ENCODE data around the gene FAM168B. TPM values are rescaled to one million over a fixed set of nuclear protein-coding genes. Genes with fewer than 3 reads are reported as not detected.

The FAM168B gene
- total RNA-seq, 1 experiment from 2014 or later, result 119 TPM

DNA sequence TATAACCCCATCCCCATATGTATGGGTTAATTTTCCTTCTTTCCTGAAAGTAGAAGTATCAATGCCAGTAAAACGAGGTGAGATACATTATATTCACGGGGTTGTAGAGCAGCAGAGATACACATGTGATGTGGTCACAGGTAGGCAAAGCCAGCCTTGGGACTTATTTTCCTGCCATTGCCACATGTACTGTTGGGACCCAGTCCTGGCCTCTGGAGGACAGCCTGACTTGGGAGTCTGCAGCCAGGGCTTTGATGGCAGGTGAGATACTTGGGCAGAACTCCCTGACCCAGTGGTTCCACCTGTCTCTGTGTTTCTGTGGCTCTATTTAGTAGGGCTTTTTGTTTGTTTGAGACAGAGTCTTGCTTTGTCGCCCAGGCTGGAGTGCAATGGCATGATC, 29.9 kb upstream of the FAM168B start:
- no peak overlapping the region for H3K4me3 Mint-ChIP-seq (ENCODE audit: unreplicated experiment)
- H3K4me1 ChIP-seq, result peaks cover 13% of the 10 kb centered on the region
- POLR2A ChIA-PET, result no interaction called here
- no peaks in the 10 kb centered on the region for H3K27me3 ChIP-seq (replicated peaks; ENCODE audit: control insufficient read depth, insufficient read depth, low read length)
- H3K4me3 ChIP-seq (ENCODE audit: low read depth, low read length), result no peak overlapping the region
- CTCF ChIA-PET, result no interaction called here
- peaks cover 64% of the 10 kb centered on the region for H3K36me3 Mint-ChIP-seq (ENCODE audit: insufficient read depth, unreplicated experiment)
- no TSS peak for BruUV-seq (replicated peaks)
- H3K27ac Mint-ChIP-seq (ENCODE audit: unreplicated experiment), result no peak overlapping the region
- peaks cover 2% of the 10 kb centered on the region; the same call in 1 of the 2 replicates for H3K36me3 ChIP-seq (ENCODE audit: control insufficient read depth, insufficient read depth, low read length)
- no peaks in the 10 kb centered on the region for H3K9me3 Mint-ChIP-seq (ENCODE audit: unreplicated experiment)
- TF ChIP-seq, protein P1, sequence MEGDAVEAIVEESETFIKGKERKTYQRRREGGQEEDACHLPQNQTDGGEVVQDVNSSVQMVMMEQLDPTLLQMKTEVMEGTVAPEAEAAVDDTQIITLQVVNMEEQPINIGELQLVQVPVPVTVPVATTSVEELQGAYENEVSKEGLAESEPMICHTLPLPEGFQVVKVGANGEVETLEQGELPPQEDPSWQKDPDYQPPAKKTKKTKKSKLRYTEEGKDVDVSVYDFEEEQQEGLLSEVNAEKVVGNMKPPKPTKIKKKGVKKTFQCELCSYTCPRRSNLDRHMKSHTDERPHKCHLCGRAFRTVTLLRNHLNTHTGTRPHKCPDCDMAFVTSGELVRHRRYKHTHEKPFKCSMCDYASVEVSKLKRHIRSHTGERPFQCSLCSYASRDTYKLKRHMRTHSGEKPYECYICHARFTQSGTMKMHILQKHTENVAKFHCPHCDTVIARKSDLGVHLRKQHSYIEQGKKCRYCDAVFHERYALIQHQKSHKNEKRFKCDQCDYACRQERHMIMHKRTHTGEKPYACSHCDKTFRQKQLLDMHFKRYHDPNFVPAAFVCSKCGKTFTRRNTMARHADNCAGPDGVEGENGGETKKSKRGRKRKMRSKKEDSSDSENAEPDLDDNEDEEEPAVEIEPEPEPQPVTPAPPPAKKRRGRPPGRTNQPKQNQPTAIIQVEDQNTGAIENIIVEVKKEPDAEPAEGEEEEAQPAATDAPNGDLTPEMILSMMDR (IDR thresholded peaks at IDR 0.05; ENCODE audit: insufficient read depth in 1 of 2, low read depth in 1 of 2, low read length in 1 of 2, severe bottlenecking in 1 of 2, unreplicated experiment in 1 of 2), result no peak
- no peaks in the 10 kb centered on the region for H3K27me3 Mint-ChIP-seq (ENCODE audit: insufficient read depth, unreplicated experiment)
- no peak for DNase-seq
- H3K4me1 Mint-ChIP-seq (ENCODE audit: low read depth, unreplicated experiment), result peaks cover 7% of the 10 kb centered on the region
- intact Hi-C loops (cut with micrococcal nuclease; ENCODE audit: unreplicated experiment), result no loop called here
- H3K9me3 ChIP-seq, result no peaks in the 10 kb centered on the region

DNA sequence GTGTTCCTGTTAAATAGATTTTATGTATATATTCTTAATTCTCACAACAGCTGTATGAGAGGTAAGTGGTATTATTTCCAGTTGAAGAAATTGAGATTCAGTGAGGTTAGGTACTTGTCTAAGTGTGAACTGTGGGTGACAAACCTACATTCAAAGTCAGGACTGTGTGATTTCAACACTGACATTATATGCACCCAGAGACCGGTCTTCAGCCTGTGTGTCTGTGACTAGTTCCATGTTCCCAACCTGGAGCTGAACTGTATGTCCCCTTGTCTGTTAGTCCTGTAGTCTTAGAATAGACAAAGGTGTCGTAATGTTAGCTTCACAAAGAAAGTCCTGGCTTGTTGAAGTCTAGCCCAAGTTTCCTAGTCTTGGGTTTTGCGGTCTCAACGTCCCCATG, 29.2 kb upstream of the FAM168B start:
- ChIA-PET POLR2A (no interaction called here), CTCF (no interaction called here)
- TF ChIP-seq, protein P1 (IDR thresholded peaks at IDR 0.05; ENCODE audit: insufficient read depth in 1 of 2, low read depth in 1 of 2, low read length in 1 of 2, severe bottlenecking in 1 of 2, unreplicated experiment in 1 of 2), result no peak
- BruUV-seq (replicated peaks), result no TSS peak
- Mint-ChIP-seq H3K27me3 (ENCODE audit: insufficient read depth, unreplicated experiment) (no peaks in the 10 kb centered on the region), H3K4me1 (ENCODE audit: low read depth, unreplicated experiment) (peaks cover 7% of the 10 kb centered on the region), H3K36me3 (ENCODE audit: insufficient read depth, unreplicated experiment) (peaks cover 64% of the 10 kb centered on the region), H3K4me3 (ENCODE audit: unreplicated experiment) (no peak overlapping the region), H3K9me3 (ENCODE audit: unreplicated experiment) (no peaks in the 10 kb centered on the region), H3K27ac (ENCODE audit: unreplicated experiment) (no peak overlapping the region)
- DNase-seq, result no peak
- intact Hi-C loops (cut with micrococcal nuclease; ENCODE audit: unreplicated experiment), result no loop called here
- Histone ChIP-seq H3K36me3 (ENCODE audit: control insufficient read depth, insufficient read depth, low read length) (peaks cover 2% of the 10 kb centered on the region; the same call in 1 of the 2 replicates), H3K4me3 (ENCODE audit: low read depth, low read length) (no peak overlapping the region), H3K27me3 (replicated peaks; ENCODE audit: control insufficient read depth, insufficient read depth, low read length) (no peaks in the 10 kb centered on the region), H3K4me1 (peaks cover 13% of the 10 kb centered on the region), H3K9me3 (no peaks in the 10 kb centered on the region)

DNA sequence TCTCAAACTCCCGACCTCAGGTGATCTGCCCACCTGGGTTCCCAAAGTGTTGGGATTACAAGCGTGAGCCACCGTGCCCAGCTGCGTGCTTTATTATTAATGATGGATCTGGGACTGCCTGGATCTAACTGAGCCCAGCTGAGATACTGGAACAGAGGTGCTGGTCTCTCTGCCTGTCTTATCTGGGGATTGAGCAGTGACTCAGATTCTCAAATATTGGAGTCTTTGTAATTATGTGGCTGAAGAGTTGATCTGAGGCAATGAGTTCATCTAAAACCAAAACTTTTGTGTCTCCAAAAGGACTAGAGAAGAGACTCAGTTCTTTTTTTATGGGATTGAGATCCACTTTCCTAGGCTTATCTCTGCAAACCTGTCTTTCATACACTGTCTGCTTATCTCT, 28.2 kb upstream of the FAM168B start:
- no peaks in the 10 kb centered on the region for H3K9me3 ChIP-seq
- no peak for DNase-seq
- H3K27ac Mint-ChIP-seq (ENCODE audit: unreplicated experiment), result no peak overlapping the region
- ChIA-PET POLR2A (no interaction called here), CTCF (interaction anchor here (0.7 kb wide), 1 partner anchor 28 kb away, joined by 3 read pairs; the partner anchor contains the start of gene FAM168B)
- H3K27me3 Mint-ChIP-seq (ENCODE audit: insufficient read depth, unreplicated experiment), result no peaks in the 10 kb centered on the region
- peaks cover 7% of the 10 kb centered on the region for H3K4me1 Mint-ChIP-seq (ENCODE audit: low read depth, unreplicated experiment)
- no peaks in the 10 kb centered on the region for H3K27me3 ChIP-seq (replicated peaks; ENCODE audit: control insufficient read depth, insufficient read depth, low read length)
- peaks cover 61% of the 10 kb centered on the region for H3K36me3 Mint-ChIP-seq (ENCODE audit: insufficient read depth, unreplicated experiment)
- TF ChIP-seq, protein P1 (IDR thresholded peaks at IDR 0.05; ENCODE audit: insufficient read depth in 1 of 2, low read depth in 1 of 2, low read length in 1 of 2, severe bottlenecking in 1 of 2, unreplicated experiment in 1 of 2), result no peak
- peaks cover 13% of the 10 kb centered on the region for H3K4me1 ChIP-seq
- BruUV-seq (replicated peaks), result no TSS peak
- H3K4me3 ChIP-seq (ENCODE audit: low read depth, low read length), result no peak overlapping the region
- no peaks in the 10 kb centered on the region for H3K9me3 Mint-ChIP-seq (ENCODE audit: unreplicated experiment)
- intact Hi-C loops (cut with micrococcal nuclease; ENCODE audit: unreplicated experiment), result no loop called here
- H3K4me3 Mint-ChIP-seq (ENCODE audit: unreplicated experiment), result no peak overlapping the region
- H3K36me3 ChIP-seq (ENCODE audit: control insufficient read depth, insufficient read depth, low read length), result peaks cover 2% of the 10 kb centered on the region; the same call in 1 of the 2 replicates

Data from Caco-2 (cell line).